NCI-H524 (cell line): ENCODE results near the gene SLC35E1.

Experiments
- DNase-seq, 2 experiments: peaks; one replicate each; lab custom pipeline; 2025; lab: John Stamatoyannopoulos, UW

The SLC35E1 gene

DNA sequence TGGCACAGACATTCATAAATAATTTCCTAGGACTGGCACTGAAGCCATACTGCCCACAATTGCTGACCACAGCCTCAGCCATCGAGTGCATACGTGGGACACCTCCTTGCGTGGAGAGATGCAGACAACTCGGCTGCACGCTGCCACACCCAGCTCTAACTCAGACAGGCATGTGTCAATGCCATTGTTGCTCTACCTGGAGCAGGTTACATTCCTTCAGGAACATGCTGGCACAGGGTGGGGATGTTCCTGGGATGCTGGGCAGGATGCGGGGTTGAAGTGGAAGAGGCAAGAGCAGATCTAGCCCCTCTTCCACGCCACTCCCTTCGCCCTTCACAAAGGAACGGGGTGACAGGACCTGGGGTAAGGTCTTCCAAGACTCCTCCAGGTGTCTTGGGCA lies 24.2 kb upstream of the SLC35E1 start:
- no peak for DNase-seq

DNA sequence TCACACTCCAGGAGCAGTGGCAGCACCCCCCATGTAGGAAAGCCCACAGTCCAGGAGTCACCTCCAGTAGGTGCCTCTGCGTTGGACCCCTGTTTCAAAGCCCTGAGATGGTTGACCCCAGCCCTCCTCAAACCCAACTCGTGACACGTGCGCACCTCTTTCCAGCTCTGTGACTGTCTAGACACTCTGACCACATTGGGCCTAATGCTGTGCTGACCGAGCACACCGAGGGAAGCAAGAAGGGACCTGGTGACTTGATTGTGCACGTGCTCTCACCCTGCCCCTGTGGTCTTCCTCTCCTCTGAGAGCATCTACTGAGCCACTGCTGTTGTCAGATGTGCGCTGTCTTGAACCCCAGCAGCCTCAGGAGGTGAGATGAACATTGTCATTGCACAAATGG lies 22.9 kb upstream of the SLC35E1 start:
- no peak for DNase-seq

DNA sequence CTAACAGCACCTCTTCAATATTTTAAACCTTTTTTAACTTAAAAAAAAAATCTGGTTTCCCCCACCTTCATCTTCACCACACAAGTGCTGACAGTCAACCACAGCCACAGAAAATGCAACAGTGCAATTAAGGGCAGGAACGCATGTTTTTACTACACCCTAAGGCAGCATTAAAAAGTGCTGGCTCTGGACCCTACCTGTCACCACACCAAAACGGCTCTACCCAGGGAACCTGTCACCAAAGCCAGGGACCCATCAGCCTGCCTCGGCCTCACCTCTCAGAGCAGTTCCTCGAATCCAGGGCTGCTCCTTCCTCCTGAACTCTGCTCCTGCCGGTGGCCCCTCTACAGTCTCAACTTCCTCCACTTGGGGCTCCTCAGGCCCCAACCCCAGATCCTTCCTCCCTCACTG lies 22.5 kb upstream of the SLC35E1 start:
- no peak for DNase-seq

DNA sequence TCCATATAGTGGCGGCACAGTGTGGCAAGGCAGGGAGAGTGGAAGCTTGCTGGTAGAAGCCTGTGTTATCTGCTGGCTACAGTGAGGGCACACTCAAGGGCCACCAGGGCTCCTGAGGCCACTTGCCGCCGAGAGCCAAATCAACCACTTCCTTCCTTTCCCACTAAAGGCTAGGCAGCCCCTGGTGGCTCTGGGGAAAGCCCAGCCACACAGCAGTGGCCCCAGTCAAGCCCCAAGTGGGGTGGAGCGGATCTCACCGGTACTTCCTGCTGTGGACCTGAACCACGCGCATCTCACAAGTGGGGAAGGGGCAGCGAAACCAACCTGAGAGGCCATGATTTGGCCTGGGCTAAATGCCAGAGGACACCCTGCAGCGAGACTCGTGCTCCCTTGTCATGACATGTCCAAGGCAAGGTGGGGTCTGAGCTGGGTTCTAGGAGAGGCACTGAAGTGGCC lies 21.9 kb upstream of the SLC35E1 start:
- DNase-seq = no peak

DNA sequence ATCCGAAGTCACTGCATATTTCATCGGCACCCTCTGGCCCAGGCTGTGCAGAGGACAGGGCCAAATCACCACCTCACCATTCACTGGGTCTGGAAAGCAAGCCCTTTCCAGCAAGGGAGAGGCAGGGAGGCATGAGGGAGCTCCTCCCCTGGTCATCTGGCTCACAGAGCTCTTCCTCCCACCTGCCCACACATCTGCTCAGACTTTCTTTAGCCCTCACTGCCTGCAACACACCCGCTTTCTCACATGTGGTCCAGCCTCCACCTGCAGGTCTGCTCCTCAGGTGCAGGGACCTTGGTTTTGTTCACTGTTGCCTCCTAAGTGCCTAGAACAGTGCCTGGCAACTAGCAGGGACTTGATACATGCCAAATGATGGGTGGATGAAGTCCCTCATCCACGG lies 21.0 kb upstream of the SLC35E1 start:
- peak in 1 of 2 experiments; percentile 18 for DNase-seq

DNA sequence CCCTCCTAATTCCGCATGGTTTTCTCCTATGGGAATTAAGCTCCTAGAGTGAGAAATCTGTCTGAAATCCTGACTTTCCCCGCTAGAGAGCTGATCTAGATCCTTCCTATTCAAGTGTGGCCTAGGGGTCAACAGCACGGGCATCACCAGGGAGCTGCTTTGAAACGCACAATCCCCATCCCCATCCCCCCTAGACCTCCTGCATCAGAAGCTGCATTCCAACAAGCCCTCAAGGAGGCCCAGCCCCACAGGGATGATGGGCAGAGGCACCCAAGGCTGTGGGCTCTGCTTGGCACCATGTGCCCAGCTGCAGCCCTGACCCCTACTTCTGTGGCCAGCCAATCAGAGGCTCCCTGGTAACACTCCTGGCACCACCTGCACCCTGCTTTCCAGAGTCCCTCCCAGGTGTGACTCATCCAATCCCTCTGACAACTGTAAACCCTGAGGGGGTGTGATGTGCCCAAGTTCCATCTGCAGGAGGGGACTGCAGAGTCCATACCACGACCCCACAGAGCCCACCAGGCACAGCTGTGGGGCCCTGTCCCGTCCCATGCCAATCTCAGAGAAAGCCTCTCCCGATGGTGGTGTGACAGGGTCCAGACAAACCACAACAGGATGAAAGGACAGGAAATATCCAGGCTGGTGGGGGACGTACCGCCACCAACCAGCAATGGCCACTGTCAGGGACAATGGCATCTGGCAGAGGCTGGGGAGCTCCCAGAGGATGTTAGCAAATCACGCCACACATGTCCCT lies 19.8 kb upstream of the SLC35E1 start:
- no peak for DNase-seq

DNA sequence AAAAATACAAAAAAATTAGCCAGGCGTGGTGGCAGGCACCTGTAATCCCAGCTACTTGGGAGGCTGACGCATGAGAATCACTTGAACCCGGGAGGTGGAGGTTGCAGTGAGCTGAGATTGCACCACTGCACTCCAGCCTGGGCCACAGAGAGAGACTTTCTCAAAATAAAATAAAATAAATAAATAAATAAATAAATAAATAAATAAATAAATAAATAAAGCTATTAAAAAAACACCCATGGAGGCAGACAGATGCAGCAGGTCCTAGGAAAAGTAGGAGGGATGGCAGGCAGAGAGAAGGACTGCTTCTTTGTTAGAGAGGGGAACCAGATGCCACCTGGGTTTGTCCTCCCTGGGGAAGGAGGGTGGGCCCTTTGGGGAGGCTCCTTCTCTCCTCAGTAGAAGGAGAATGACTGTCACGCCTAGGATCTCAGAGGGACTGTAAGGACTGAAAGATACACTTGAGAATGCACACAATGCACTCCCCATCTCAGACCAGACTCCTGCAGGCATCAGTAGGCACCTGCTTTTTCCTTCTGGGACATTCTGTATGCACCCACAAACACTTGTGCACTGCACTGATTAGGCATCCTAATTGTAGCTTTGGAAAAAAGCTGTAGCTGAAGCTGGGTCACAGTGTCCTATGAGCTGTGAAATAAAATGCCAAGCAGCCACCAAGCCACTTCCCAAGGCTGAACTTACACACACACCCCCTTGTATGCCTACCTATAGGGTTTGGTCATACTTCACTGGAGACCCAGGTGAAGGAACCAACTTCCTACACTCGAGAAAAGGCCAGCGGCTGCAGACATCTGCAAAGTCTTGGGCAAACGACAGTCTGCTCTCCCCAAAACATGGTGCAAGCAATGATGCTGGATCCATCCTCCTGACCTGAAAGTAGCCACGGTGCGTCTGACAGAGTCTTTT lies 18.9 kb upstream of the SLC35E1 start:
- peak in 1 of 2 experiments; percentile 51 for DNase-seq

DNA sequence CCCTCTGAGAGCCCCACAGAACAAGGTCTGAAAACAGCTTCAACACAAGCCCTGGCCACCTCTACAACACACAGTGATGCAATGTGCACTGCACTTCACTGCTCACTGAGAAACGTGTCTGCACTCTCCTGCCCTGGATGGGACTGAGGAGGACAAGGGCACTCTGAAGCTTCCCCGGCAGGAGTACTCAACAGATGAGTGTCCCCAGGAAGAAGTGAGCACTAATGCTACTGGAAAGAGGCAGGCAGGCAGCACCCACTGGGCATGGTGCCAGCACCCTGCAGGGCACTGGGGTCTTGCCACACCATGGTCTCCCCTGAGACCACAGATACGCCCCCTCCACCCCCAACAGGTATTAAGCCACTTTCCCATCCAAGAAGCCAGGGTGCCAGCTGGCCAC lies 17.7 kb upstream of the SLC35E1 start:
- DNase-seq = peak; percentile 34 to 67

DNA sequence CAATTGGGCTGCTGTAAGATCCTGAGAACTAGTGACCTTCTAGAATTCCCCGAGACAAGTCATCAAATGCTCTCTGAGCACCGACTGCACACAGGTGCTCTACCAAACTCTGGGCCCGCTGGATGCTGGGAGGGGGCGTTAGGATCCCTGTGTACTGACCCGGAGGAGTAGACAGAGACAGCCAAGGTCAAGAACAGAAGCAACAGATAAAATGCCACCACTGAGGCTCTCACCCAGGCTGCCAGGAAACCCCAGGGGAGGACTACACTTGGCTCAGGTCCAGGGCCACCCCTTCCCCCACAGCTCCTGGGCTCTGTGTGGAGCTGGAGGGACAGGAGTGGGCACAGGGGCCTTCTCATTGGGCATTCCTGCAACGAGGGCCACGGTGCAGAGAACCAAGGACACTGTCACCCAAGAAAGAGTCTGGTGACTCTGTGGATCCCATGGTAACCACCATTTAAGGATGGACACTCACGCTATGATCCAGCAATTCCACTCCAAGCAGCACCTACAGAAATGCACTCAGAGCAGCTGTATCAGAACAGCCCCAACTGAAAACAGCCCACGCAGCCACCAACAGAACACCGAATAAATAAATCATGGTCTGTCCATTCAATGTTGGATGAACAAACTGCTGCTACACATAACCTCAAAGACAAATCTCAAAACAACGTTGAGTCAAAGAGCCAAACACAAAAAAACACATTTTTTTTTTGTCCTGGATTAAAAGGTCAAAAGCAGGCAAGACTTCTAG lies 16.8 kb upstream of the SLC35E1 start:
- DNase-seq = no peak

DNA sequence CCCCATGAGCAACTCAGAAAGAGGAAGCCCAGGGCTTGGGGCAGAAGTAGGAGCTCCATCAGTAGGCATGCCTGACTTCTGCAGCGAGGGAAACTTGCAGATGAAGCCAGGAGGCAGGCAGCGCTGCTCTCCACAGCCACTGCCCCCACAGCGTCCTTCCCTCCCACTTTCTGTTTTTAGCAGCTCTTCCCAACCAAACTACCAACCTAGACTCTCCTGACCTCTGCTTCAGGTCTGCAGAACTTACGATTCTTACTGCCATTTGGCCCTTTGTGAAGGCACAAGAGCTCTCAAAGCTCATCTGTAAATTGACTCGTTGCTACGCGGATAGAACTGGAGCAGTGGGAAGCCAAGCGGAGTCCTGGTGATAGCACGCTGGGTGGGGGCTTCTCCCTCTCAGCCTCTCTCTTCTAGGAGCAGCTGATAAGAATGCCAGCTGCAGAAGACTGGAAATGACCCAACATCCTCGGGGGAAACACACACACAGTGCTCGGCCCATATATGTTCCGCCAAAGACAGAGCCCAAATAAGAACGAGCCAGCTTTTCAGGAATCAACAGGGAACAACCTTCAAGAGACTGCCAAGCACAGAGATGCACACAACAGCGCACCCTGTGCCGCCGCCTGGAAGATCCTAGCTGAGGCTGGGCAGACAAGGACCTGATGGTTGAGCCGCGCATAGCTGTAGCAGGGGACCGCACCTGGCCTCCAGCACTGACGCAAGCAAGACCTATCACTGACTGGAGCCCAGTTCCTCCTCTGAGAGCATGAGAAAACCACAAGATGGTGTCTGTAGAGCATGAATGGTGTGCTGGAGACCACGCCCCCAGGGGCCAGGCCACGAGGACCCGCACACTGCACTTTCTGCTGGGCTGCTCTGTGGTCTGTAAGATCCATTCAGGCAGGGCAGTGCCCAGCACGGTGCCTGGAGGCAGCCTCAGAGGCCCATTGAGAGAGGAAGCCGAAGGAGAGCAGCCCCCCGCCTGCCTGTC lies 15.9 kb upstream of the SLC35E1 start:
- DNase-seq = no peak

DNA sequence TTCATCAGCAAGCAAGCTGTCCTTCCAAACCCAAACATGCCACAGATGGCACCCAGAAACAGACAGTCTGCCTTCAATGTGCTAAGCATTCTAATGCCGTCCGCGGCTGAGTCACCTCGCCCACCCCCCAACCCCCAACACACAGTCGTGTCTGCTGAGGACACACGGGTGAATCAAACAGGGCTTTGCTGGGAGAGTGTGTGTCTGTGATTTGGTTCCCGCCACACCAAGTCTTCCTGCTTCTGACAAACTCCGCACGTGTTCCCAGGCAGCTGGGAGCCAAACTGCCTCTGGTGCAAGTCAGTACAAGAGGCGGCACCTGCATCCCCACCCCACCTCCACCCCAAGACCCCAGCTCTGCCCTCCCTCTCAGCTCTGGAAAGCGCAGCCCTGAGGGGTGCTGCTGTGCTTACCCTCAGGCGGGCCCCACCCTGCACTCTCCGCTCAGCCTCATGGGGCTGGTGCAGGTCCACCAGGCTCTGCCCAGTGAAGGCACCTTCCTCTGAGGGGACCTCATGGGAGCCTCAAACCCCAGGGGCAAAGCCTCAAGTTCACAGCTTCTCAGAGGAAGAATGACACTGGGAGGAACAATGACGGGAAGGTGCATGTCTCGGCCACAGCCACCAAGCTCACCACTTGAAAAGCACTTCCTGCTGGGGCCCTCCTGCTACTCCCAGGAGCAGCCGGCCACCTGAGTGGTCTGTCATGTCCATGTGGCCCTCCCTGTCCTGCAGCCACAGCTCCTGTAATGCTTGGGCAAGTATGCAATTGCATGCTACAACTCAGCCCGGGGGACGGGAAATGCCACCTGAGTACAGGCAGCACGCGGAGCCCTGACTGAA lies 15.0 kb upstream of the SLC35E1 start:
- peak; percentile 30 to 67 for DNase-seq

DNA sequence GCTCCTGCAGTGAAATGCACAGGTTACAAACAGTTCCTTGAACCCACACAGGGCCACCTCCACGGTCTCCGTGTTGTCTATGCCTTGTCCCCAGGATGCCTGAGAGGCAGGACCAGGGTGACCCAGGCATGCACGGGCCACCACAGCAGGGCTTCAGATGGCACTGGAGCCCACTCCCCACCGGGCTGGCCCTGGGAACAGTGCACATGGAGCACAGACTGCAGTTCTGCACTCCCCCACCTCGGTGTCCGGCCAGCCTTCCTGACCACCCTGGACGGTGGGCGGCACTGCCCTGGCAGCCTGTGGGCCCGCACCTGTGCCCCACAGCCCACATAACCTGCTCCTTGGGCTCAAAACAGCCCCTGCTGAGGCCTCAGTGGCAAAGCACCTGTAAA lies 14.3 kb upstream of the SLC35E1 start:
- DNase-seq = no peak

DNA sequence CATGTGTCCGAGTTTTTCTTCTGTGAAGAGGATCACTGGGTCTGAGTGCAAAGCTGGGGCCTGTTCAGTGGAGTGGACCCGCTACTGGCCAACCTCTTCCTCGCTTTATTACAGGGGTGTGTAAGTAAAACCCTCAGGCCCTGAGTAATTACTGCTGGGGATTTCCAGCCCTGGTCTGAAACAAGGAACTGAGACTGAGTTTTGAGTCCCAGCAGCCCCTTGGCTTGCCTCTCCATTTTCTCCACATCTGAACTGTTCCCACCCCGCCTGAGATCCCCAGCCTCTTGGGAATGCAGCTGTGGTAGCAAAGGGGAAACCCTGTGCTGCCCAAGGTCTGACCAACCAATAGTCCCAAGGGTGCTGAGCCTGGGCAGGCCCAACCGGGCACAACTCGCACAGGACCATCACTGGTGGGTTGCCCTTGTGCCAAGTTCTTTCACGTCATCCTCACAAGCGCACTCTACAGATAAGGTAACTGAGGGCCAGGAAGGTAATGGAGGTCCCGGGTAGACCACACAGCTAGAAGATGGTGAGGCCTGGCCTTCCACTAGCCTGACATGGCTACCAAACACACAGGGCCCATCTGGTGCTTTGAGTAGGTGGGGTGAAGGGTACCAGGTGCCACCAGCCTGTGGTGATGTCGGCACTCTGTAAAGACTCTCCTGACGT lies 13.7 kb upstream of the SLC35E1 start:
- peak in 1 of 2 experiments; percentile 20 for DNase-seq

DNA sequence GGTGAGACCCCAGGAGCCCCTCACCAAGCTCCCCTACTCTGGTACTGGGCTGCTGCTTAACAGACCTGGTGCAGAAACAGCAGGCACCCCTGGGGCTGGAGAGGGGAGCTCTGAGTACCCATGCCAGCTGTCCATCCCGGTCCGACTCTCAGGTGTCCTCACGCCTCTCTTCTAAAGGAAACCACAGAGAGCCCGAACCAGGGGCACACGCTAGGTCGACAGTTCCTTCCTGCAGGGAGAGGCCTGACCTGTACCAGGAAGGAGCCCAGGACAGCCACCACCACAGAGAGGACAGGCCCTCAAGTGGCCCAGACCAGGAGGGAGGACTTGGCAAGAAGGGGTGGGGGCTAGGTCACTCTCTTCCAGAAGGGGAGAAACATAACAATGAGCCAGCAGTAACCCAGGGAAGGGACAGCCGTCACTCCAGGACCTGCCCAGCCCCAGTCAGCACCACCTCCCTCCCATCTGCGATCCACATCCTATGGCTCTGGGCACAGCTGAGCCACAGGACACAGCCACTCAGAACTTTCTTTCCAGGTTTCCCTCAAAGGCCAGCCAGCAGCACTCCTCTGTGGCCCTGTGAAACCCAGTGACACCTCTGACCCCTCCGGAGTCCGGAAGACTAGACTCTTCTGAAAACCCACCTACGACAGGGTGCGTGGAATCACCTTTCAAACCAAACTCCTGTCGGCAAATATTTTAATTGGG lies 13.0 kb upstream of the SLC35E1 start:
- peak; percentile 41 to 57 for DNase-seq

DNA sequence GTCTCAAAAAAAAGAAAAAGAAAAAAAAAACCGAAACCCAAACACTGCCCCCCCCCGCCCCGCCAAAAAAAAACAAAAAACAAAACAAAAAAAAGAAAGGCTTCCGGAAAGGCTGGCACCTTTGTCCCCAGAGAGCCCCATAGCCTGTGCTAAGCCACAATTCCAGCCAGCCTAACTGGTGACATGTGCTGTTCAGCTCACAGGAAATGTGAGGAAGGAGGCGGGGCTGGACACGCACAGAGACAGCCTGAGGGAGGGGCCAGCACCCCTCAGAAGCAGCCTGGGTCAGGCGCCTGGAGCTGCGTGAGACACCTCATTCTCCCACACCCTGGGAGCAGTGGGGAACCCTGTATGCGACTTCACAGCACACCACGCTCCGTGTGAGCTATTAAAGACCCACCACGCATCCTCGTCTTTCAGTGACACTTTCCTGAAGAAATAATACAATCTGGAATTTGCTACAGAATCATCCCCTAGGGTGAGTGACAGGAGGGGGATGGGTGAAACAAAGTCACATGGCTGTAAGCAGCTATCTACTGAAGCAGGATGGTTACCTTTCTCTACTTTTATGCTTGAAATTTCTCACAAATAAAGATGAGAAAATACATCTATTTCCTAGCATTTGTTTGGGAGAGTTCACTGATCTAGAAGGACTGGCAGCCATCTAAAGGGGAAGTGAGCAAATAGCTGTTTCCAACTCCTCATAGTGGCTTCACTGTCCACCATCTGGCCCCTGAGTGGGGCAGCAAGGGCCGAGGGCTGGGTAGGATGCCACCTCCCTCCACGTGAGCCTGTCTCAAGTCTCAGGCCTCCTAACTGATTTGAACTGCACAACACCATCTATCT lies 12.3 kb upstream of the SLC35E1 start:
- DNase-seq = peak; percentile 68 to 84

DNA sequence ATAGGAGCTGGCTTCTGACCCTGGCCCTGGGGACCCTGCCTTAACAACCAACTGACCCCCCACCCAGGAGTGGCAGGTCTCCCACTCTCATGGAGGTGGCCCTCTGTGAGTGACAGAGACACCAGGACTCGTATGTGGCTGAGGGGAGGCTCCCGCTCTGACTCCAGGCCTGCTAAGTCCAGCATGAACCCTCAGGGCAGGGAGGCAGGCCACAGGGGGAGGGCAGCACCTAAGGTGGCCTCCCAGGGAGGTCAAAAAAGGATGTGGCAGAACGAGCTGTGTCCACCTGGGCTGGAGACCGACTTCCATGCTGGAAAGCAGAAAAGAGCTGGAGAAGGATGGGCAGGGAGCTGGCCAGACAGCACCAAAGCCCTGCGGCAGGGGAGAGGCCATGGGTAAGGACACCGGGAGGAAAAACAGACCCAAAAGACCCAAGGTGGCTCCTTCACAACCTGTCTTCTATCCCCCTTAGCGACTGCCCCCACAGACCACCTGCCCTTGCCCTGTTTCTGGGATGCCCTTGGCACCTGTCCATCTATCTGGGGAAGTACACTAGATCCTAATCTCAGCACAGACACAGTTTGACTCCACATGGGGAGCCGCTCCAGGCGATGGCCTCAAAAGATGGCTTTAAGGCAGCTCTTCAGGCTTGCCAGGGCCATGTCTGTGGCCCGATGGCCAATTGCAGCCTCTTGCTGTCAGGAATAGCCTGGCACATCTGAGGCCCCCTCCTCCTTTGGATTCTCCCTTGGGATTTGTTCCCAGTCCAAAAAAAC lies 10.5 kb upstream of the SLC35E1 start:
- DNase-seq = no peak

DNA sequence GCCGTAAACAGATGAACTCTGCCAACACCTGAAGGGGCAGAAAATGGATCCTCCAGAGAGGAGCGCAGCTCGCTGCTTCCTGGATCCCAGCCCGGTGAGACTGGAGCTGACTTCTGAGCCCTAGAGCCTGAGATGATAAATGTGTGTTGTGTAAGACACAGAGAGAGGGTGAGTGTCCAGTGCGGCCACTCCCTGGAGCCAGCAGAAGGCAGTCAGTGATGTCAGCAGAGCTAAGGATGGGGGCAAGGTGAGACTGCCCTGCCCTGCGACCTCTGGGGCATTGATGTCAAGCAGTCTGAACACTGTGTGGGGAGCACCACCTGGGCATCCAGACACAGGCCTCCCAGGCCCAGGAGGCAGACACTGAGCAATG lies 9.7 kb upstream of the SLC35E1 start:
- DNase-seq = no peak
